CD4-positive, alpha-beta T cell treated with Interleukin-10 for 1 hour (primary cell): ENCODE results near the gene AKT1.
A peak's percentile ranks its signal among the peaks of the same experiment; 100 is the strongest.
"Not testable (repeated sequence)": the region's sequence is repeated elsewhere in the genome, so short reads cannot be mapped to it uniquely, and the experiment has no call there.

ENCODE experiments used
- DNase-seq: peaks from one replicate; pipeline ENCODE4 v3.0.0-alpha.2; 2020

AKT1 gene

GRCh38 chr14:104794993-104795780 lies at the start of gene AKT1:
TSS of gene AKT1 (minus strand) at chr14:104795748. CDS start at chr14:104792643, 3,105 bp downstream.
- DNase-seq, result peak; percentile 36

- DNase-seq, result no peak
Measured at GRCh38 chr14:104845033-104845666, 49.6 kb upstream of the AKT1 start.

- DNase-seq, result no peak
Measured at GRCh38 chr14:104844306-104845032, 48.9 kb upstream of the AKT1 start.

GRCh38 chr14:104843442-104844305 lies 48.1 kb upstream of the AKT1 start:
- DNase-seq, result no peak

- no peak for DNase-seq
Measured at GRCh38 chr14:104843006-104843405, 47.5 kb upstream of the AKT1 start.

GRCh38 chr14:104841730-104842129 lies 46.2 kb upstream of the AKT1 start:
- DNase-seq, result no peak

- not testable (repeated sequence) for DNase-seq
Measured at GRCh38 chr14:104836171-104836935, 40.8 kb upstream of the AKT1 start.

- no peak for DNase-seq
Measured at GRCh38 chr14:104830781-104831180, 35.2 kb upstream of the AKT1 start.

- peak; percentile 68 for DNase-seq
Measured at GRCh38 chr14:104827177-104828055, 31.9 kb upstream of the AKT1 start.

GRCh38 chr14:104826861-104827176 lies 31.3 kb upstream of the AKT1 start:
- no peak for DNase-seq

- peak; percentile 92 for DNase-seq
Measured at GRCh38 chr14:104826189-104826860, 30.8 kb upstream of the AKT1 start.

- DNase-seq, result no peak
Measured at GRCh38 chr14:104824353-104824997, 28.9 kb upstream of the AKT1 start.

GRCh38 chr14:104822821-104823615 lies 27.5 kb upstream of the AKT1 start:
- no peak for DNase-seq

- no peak for DNase-seq
Measured at GRCh38 chr14:104821971-104822608, 26.5 kb upstream of the AKT1 start.

GRCh38 chr14:104821229-104821945 lies 25.8 kb upstream of the AKT1 start:
- DNase-seq, result no peak

GRCh38 chr14:104820669-104821228 lies 25.2 kb upstream of the AKT1 start:
- DNase-seq, result no peak

GRCh38 chr14:104819361-104819781 lies 23.8 kb upstream of the AKT1 start:
- no peak for DNase-seq
